ENCODE results near the gene LACTB. TPM values are rescaled to one million over a fixed set of nuclear protein-coding genes. Genes with fewer than 3 reads are reported as not detected.

The LACTB gene
- total RNA-seq, 2 donors from 2014 or later: 13.3 to 14.9 TPM

DNA sequence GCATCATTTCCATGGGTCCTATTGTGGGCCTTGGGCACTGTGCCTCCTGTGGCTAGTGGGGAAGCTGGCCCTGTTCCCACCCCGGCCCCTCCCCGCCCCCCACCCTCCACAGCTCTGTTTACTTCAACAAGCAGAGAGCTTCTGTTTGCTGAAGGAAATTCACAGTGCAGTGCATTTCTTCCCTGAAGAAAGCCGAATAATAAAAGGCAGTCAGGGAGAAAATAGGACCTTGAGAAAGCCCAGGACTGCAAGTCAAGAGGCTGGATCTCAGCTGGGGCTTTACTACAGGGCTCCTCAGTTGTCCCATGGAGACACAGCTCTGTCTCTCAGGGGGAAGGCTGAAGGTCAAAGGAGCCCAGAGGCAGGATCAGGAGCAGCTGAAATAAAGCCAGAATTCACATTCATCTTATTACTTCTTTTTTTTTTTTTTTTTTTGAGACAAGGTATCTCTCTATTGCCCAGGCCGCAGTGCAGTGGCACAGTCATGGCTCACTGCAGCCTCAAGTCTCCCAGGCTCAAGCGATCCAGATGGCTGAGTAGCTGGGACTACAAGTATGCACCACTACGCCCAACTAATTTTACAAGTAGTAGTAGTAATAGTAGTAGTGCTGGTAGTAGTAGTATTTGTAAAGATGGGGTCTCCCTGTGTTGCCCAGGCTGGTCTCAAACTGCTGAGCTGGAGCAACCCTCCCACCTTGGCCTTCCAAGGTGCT, 33.0 kb upstream of the LACTB start:
- no peaks in the 10 kb centered on the region for H3K36me3 ChIP-seq (ENCODE audit: control insufficient read depth, insufficient read depth, low read length)
- no peaks in the 10 kb centered on the region for H3K27me3 ChIP-seq (ENCODE audit: control insufficient read depth, insufficient read depth, low read length, poor library complexity, severe bottlenecking)
- no peaks in the 10 kb centered on the region for H3K9me3 ChIP-seq (ENCODE audit: control insufficient read depth, low read length)
- H3K9ac ChIP-seq (ENCODE audit: extremely low read depth, low read length, poor library complexity, severe bottlenecking): no peak overlapping the region
- peaks cover 28% of the 10 kb centered on the region for H3K4me1 Mint-ChIP-seq
- H3K36me3 Mint-ChIP-seq (ENCODE audit: low read depth): no peaks in the 10 kb centered on the region
- no peak overlapping the region for H3K4me3 ChIP-seq (ENCODE audit: low read length)
- H3K9me3 Mint-ChIP-seq: no peaks in the 10 kb centered on the region
- no peaks in the 10 kb centered on the region for H3K27me3 Mint-ChIP-seq (ENCODE audit: insufficient read depth)
- no peak overlapping the region for H3K4me3 Mint-ChIP-seq
- H3K27ac Mint-ChIP-seq: peak overlapping the region; percentile 82
- 50 to 85% methylated on average over 1 to 4 of the region's 6 CpGs for WGBS, 2 experiments (ENCODE audit: insufficient coverage in 1 of 2, insufficient read length in 1 of 2)
- TF ChIP-seq, protein P1, sequence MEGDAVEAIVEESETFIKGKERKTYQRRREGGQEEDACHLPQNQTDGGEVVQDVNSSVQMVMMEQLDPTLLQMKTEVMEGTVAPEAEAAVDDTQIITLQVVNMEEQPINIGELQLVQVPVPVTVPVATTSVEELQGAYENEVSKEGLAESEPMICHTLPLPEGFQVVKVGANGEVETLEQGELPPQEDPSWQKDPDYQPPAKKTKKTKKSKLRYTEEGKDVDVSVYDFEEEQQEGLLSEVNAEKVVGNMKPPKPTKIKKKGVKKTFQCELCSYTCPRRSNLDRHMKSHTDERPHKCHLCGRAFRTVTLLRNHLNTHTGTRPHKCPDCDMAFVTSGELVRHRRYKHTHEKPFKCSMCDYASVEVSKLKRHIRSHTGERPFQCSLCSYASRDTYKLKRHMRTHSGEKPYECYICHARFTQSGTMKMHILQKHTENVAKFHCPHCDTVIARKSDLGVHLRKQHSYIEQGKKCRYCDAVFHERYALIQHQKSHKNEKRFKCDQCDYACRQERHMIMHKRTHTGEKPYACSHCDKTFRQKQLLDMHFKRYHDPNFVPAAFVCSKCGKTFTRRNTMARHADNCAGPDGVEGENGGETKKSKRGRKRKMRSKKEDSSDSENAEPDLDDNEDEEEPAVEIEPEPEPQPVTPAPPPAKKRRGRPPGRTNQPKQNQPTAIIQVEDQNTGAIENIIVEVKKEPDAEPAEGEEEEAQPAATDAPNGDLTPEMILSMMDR (conservative IDR thresholded peaks at IDR 0.05): no peak
- H3K27ac ChIP-seq (ENCODE audit: low read depth, low read length): no peak overlapping the region
- no peak for DNase-seq
- peaks cover 2% of the 10 kb centered on the region for H3K4me1 ChIP-seq (ENCODE audit: control insufficient read depth, insufficient read depth, low read length)

DNA sequence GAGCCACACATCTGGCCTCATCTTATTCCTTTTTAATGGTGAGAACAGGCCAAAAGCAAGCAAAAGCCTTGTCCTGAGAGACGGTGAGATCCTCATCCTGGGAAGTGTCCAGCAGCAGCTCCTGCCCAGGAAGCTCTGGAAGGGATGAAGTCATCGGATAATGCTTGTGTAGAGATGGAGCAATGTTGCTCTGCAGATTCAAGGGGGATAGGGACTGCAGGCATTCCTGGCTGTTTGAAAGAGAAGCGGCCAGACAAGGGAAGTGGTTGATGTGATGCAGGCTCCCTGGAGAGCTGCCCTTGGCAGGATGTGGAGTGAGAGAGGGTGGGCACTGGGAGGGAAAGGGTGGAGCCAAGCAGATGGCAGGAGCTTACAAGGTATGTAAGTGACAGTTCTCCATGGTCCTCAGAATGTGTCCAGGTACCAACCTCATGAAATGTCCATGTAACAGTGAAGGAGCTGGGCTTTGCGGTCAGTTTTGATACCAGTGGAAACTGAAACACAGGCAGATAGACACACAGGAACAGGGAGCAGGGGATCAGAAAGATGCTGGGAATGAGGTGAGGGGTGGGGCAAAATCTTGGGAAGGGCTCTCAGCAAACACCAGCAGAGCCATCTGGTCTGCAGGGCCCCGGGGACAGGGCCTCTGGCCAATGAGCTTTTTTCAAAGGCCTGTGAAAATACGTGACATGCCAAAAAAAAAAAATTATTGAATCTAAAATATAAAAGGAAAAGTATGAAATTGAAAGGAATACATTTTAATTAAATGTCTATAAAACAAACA, 32.2 kb upstream of the LACTB start:
- TF ChIP-seq, protein P1 (conservative IDR thresholded peaks at IDR 0.05): no peak
- DNase-seq: peak; percentile 89
- H3K4me1 ChIP-seq (ENCODE audit: control insufficient read depth, insufficient read depth, low read length): peaks cover 2% of the 10 kb centered on the region
- no peaks in the 10 kb centered on the region for H3K36me3 Mint-ChIP-seq (ENCODE audit: low read depth)
- no peaks in the 10 kb centered on the region for H3K9me3 Mint-ChIP-seq
- H3K36me3 ChIP-seq (ENCODE audit: control insufficient read depth, insufficient read depth, low read length): no peaks in the 10 kb centered on the region
- no peaks in the 10 kb centered on the region for H3K27me3 Mint-ChIP-seq (ENCODE audit: insufficient read depth)
- no peak overlapping the region for H3K4me3 ChIP-seq (ENCODE audit: low read length)
- H3K9me3 ChIP-seq (ENCODE audit: control insufficient read depth, low read length): no peaks in the 10 kb centered on the region
- H3K9ac ChIP-seq (ENCODE audit: extremely low read depth, low read length, poor library complexity, severe bottlenecking): no peak overlapping the region
- no peak overlapping the region for H3K27ac ChIP-seq (ENCODE audit: low read depth, low read length)
- peaks cover 28% of the 10 kb centered on the region for H3K4me1 Mint-ChIP-seq
- peak overlapping the region; percentile 57 for H3K27ac Mint-ChIP-seq
- WGBS, 2 experiments (ENCODE audit: insufficient coverage in 1 of 2, insufficient read length in 1 of 2): 73 to 95% methylated on average over 2 to 4 of the region's 6 CpGs
- no peaks in the 10 kb centered on the region for H3K27me3 ChIP-seq (ENCODE audit: control insufficient read depth, insufficient read depth, low read length, poor library complexity, severe bottlenecking)
- H3K4me3 Mint-ChIP-seq: no peak overlapping the region

DNA sequence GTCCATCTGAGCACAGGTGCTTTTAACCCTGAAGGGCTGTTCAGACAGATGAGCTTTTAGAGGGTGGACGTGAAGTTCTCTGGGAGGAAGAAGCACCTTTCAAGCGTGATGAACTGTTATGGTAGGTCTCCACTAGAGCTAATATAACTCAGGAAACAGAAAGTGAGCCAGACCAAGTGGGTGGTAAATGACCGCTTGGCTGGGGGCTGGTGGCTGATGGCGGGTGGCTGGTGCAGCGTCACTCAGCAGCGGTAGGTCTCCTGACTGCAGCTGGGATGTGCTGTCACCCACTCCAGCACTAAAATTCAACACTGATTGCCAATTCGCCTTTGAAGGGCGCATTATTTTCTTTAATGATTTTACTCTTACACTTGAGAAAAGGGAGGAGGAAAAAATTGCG, 31.2 kb upstream of the LACTB start:
- H3K4me1 Mint-ChIP-seq: peaks cover 28% of the 10 kb centered on the region
- TF ChIP-seq, protein P1 (conservative IDR thresholded peaks at IDR 0.05): no peak
- H3K27ac ChIP-seq (ENCODE audit: low read depth, low read length): no peak overlapping the region

More for the DNA sequence above, 31.2 kb upstream of the LACTB start:
- Histone ChIP-seq H3K4me1 (ENCODE audit: control insufficient read depth, insufficient read depth, low read length) (peaks cover 2% of the 10 kb centered on the region), H3K27me3 (ENCODE audit: control insufficient read depth, insufficient read depth, low read length, poor library complexity, severe bottlenecking) (no peaks in the 10 kb centered on the region), H3K9me3 (ENCODE audit: control insufficient read depth, low read length) (no peaks in the 10 kb centered on the region), H3K4me3 (ENCODE audit: low read length) (no peak overlapping the region), H3K36me3 (ENCODE audit: control insufficient read depth, insufficient read depth, low read length) (no peaks in the 10 kb centered on the region), H3K9ac (ENCODE audit: extremely low read depth, low read length, poor library complexity, severe bottlenecking) (no peak overlapping the region)
- H3K36me3 Mint-ChIP-seq (ENCODE audit: low read depth): no peaks in the 10 kb centered on the region
- no peak overlapping the region for H3K27ac Mint-ChIP-seq
- DNase-seq: no peak
- no peaks in the 10 kb centered on the region for H3K27me3 Mint-ChIP-seq (ENCODE audit: insufficient read depth)
- no peaks in the 10 kb centered on the region for H3K9me3 Mint-ChIP-seq
- H3K4me3 Mint-ChIP-seq: no peak overlapping the region
- 91 to 95% methylated on average over 7 to 9 of the region's 9 CpGs for WGBS, 2 experiments (ENCODE audit: insufficient coverage in 1 of 2, insufficient read length in 1 of 2)
